HepG2 (cell line): ENCODE results near the gene PTPRD. TPM values are rescaled to one million over a fixed set of nuclear protein-coding genes. Genes with fewer than 3 reads are reported as not detected.
A peak's percentile ranks its signal among the peaks of the same experiment; 100 is the strongest.

Source experiments
- ATAC-seq: fragments of 200-7000 bp; cut with Tn5 transposase; 3 replicates; pipeline ENCODE4 v1.9.1; 2020; ENCODE audit warnings: mild to moderate bottlenecking, moderate library complexity
- BruUV-seq: library from RNA; stranded (reverse); fragments of 400-500 nt; replicated peaks from 2 replicates; lab custom pipeline; 2021; lab: Mats Ljungman, UMichigan
- CTCF ChIA-PET: fragments of 300-600 bp; formaldehyde crosslinking; extraction: SDS; loops from one replicate; lab custom pipeline; 2021; ENCODE audit warnings: low total read pairs, inconsistent platforms, low intra/inter-chr PET ratio; lab: Yijun Ruan, JAX
- POLR2A ChIA-PET: fragments of 350-600 bp; sonication (Branson Sonifier 250); formaldehyde crosslinking; loops from one replicate; lab custom pipeline; 2020; ENCODE audit warnings: antibody characterized with exemption, inconsistent platforms; lab: Yijun Ruan, JAX
- DNase-seq: peaks from one replicate; pipeline ENCODE4 v3.0.0-alpha.2; 2015; ENCODE audit warnings: low spot score
- FAIRE-seq: peaks from 3 replicates; lab custom pipeline; 2011; peaks lifted over from hg19 to GRCh38; lab: Jason Lieb, UNC
- H2AFZ ChIP-seq: one replicate; pipeline ENCODE4 v1.6.1; 2011; ENCODE audit warnings: low read length, inconsistent platforms
- H3K27ac ChIP-seq: fragments of 300-600 bp; 3 replicates; pipeline ENCODE4 v1.8.0; 2011; ENCODE audit warnings: mixed run types, mild to moderate bottlenecking, mixed read lengths, low read length, inconsistent platforms; ENCODE audit not compliant: insufficient read depth; ENCODE audit errors: extremely low read length
- H3K27me3 ChIP-seq, 2 experiments: fragments of 200-600 bp in 1 of 2; 2 replicates in 1 of 2; 3 replicates in 1 of 2; pipeline versions ENCODE4 v1.6.0 to v1.8.0; 2011; ENCODE audit warnings: low read length in 2 of 2, mild to moderate bottlenecking in 2 of 2, moderate library complexity in 2 of 2, inconsistent platforms in 1 of 2; ENCODE audit not compliant: insufficient read depth in 2 of 2, control insufficient read depth in 1 of 2
- H3K36me3 ChIP-seq, 2 experiments: fragments of 200-600 bp in 1 of 2; replicated peaks in 1 of 2; 2 replicates in 1 of 2; 3 replicates in 1 of 2; pipeline versions ENCODE4 v1.5.1 to v1.8.0; 2011; ENCODE audit warnings: low read length in 2 of 2, inconsistent platforms in 1 of 2; ENCODE audit not compliant: insufficient read depth in 2 of 2, control insufficient read depth in 1 of 2
- H3K4me1 ChIP-seq: 2 replicates; pipeline ENCODE4 v1.5.1; 2012; ENCODE audit warnings: low read length, inconsistent platforms; ENCODE audit not compliant: insufficient read depth
- H3K4me2 ChIP-seq: 2 replicates; pipeline ENCODE4 v1.6.0; 2011; ENCODE audit warnings: low read depth, low read length, inconsistent platforms
- H3K4me3 ChIP-seq, 3 experiments: fragments of 200-600 bp in 1 of 3; sonication (generic), shearing (Covaris generic) in 1 of 3; replicated peaks in 1 of 3; 2 replicates each; pipeline ENCODE4 v1.5.1; 2011 to 2016; ENCODE audit warnings: low read length in 3 of 3, inconsistent platforms in 2 of 3, low read depth in 2 of 3, mild to moderate bottlenecking in 2 of 3, control low read depth in 1 of 3, mixed read lengths in 1 of 3; ENCODE audit not compliant: insufficient read depth in 1 of 3
- H3K79me2 ChIP-seq: one replicate; pipeline ENCODE4 v1.6.1; 2011; ENCODE audit warnings: low read length, inconsistent platforms; ENCODE audit not compliant: insufficient read depth
- H3K9ac ChIP-seq: 2 replicates; pipeline ENCODE4 v1.6.0; 2011; ENCODE audit warnings: mild to moderate bottlenecking, low read depth, low read length, inconsistent platforms; ENCODE audit not compliant: insufficient read depth
- H3K9me3 ChIP-seq: 2 replicates; pipeline ENCODE4 v1.5.1; 2012; ENCODE audit warnings: mild to moderate bottlenecking, low read length
- H4K20me1 ChIP-seq: 2 replicates; pipeline ENCODE4 v1.6.0; 2011; ENCODE audit warnings: inconsistent platforms, mild to moderate bottlenecking, low read length, moderate library complexity; ENCODE audit not compliant: insufficient read depth
- CAMTA2 ChIP-seq: sonication (generic); formaldehyde crosslinking; IDR thresholded peaks from 2 replicates; pipeline ENCODE4 v1.4.0; 2020; ENCODE audit warnings: mild to moderate bottlenecking, missing genetic modification reagents, borderline replicate concordance
- ELF3 ChIP-seq: IDR thresholded peaks from 2 replicates; pipeline ENCODE4 v1.6.1; 2016; ENCODE audit warnings: missing genetic modification reagents, missing compliant biosample characterization
- MBNL3 ChIP-seq: fragments of 250-450 bp; sonication (Bioruptor Pico); conservative IDR thresholded peaks from 2 replicates; pipeline ENCODE4 v1.8.0; 2022; ENCODE audit warnings: mild to moderate bottlenecking, inconsistent platforms
- NBN ChIP-seq: fragments of 450-650 bp; conservative IDR thresholded peaks from 2 replicates; pipeline ENCODE4 v1.6.1; 2017
- NFE2L1 ChIP-seq: sonication (generic); formaldehyde crosslinking; IDR thresholded peaks from 2 replicates; pipeline ENCODE4 v1.4.0; 2020; ENCODE audit warnings: missing genetic modification reagents, mild to moderate bottlenecking, borderline replicate concordance
- RARA ChIP-seq: IDR thresholded peaks from 2 replicates; pipeline ENCODE4 v1.6.1; 2016; ENCODE audit warnings: missing genetic modification reagents, missing compliant biosample characterization
- TCF7 ChIP-seq: sonication (generic); IDR thresholded peaks from 2 replicates; pipeline ENCODE4 v1.6.1; 2016; ENCODE audit warnings: antibody characterized with exemption, low read depth
- THYN1 ChIP-seq: sonication (generic); formaldehyde crosslinking; IDR thresholded peaks from 2 replicates; pipeline ENCODE4 v1.8.1; 2023; ENCODE audit warnings: low read depth, mild to moderate bottlenecking, moderate library complexity, missing genetic modification reagents, borderline replicate concordance
- ZFP1 ChIP-seq: IDR thresholded peaks from 2 replicates; pipeline ENCODE4 v1.6.1; 2016
- ZFP36L1 ChIP-seq: sonication (generic); formaldehyde crosslinking; IDR thresholded peaks from 2 replicates; pipeline ENCODE4 v1.8.0; 2022; ENCODE audit warnings: mild to moderate bottlenecking, missing genetic modification reagents, moderate library complexity
- ZNF879 ChIP-seq: sonication (generic); formaldehyde crosslinking; IDR thresholded peaks from 2 replicates; pipeline ENCODE4 v1.8.1; 2023; ENCODE audit warnings: missing genetic modification reagents
- WGBS: methylation state at CpG from one replicate; pipeline ENCODE4 v1.1.6; 2017; ENCODE audit warnings: low lambda C conversion rate; 5-methylcytosine and 5-hydroxymethylcytosine counted together
- in situ Hi-C: cut with HindIII; loops from 2 replicates; pipeline ENCODE4 v1.10.0; 2017; ENCODE audit warnings: low pct_unique_long_range_greater_than_20kb; ENCODE audit not compliant: extremely low pct_ligation_motif_present
- intact Hi-C: fragments of 100-400 bp; cut with micrococcal nuclease; formaldehyde crosslinking; loops from one replicate; pipeline ENCODE4 v1.10.0; 2022; ENCODE audit not compliant: unreplicated experiment
- polyA plus RNA-seq, 8 experiments: library from polyadenylated mRNA; depleted of rRNA in 3 of 8; stranded (reverse) in 7 of 8; unstranded in 1 of 8; fragments of >200 nt; fragmentation: Illumina TruSeq in 4 of 8; extraction: Trizol in 4 of 8; gene quantifications; 2 replicates each; pipeline versions ENCODE4 v1.2.1 to v1.2.3, GENCODE V29; 2011 to 2016; ENCODE audit warnings: low read depth in 4 of 8, missing spikeins in 1 of 8, mixed read lengths in 1 of 8; ENCODE audit not compliant: insufficient read depth in 1 of 8
- total RNA-seq, 5 experiments: library from RNA; depleted of rRNA; stranded (reverse); fragments of >200 nt; fragmentation: Illumina TruSeq; extraction: Trizol; gene quantifications; 2 replicates each; pipeline ENCODE4 v1.2.3, GENCODE V29; 2016; ENCODE audit warnings: low read depth in 1 of 5
- TF ChIP-seq, protein P1 (sequence below): sonication (generic); formaldehyde crosslinking; IDR thresholded peaks from 2 replicates; pipeline ENCODE4 v1.4.0; 2020; ENCODE audit warnings: mild to moderate bottlenecking, low read depth, missing genetic modification reagents
- TF ChIP-seq, protein P2 (sequence below): sonication (generic); formaldehyde crosslinking; IDR thresholded peaks from 2 replicates; pipeline ENCODE4 v1.5.0; 2020; ENCODE audit warnings: mild to moderate bottlenecking, missing genetic modification reagents

Gene PTPRD
- total and polyA plus RNA-seq, 2 of the 13 experiments (the other 11 are each of a cell fraction or from before 2014, with no cell fraction given), result 0.05 TPM; not detected in 1

DNA sequence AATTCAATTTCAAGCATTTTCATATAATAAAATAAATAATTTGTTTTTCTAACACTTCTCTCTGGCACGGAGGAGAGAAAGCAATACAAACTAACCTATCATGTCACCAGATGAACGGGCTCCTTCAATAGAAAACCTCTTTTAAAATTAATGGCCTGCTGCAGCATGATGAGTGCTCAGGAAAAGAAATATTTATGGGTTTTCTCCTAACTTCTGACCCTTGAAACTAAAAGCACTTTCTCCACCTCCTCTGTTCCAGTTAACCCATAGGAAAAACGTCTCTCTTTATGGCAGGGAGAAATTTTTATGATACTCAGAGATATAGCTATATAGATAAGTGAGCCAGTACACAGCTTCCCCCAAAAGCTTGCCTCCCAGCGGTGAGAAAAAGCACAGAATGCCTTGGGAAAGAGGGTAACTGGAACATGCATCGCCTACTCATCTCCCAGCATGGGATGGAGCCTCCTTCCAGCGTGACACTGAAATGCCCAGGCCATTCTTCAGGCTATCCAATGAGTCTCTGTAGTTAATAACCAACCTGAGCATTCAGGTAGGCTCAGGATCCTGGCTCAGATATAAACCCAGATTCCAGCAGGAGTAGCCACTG lies 1850.2 kb downstream of the PTPRD start:
- Histone ChIP-seq H2AFZ (no peak overlapping the region), H4K20me1 (no peaks in the 10 kb centered on the region), H3K27ac (no peak overlapping the region), H3K27me3 (no peaks in the 10 kb centered on the region), H3K4me3 (no peak overlapping the region), H3K4me1 (no peaks in the 10 kb centered on the region), H3K9ac (no peak overlapping the region), H3K9me3 (no peaks in the 10 kb centered on the region), H3K79me2 (no peaks in the 10 kb centered on the region), H3K4me2 (no peak overlapping the region), H3K36me3 (no peaks in the 10 kb centered on the region)
- in situ Hi-C loops (no loop called here), intact Hi-C loops (loop anchor here (10.0 kb wide), 1 partner anchor 62 kb away; no protein-coding TSS in a partner anchor)
- ATAC-seq (peak; percentile 38; the same call in 1 of the 3 replicates), DNase-seq (no peak), FAIRE-seq (no peak)
- BruUV-seq, result no TSS peak
- under 1% methylated on average over 6 of the region's 6 CpGs for WGBS
- TF ChIP-seq THYN1 (CRISPR knock-in tag), result no peak
- TF ChIP-seq CAMTA2 (CRISPR knock-in tag), result no peak
- TF ChIP-seq ZFP36L1 (CRISPR knock-in tag), result no peak
- TF ChIP-seq ZNF879 (CRISPR knock-in tag), result no peak
- TF ChIP-seq MBNL3 (CRISPR knock-in tag), result no peak
- TF ChIP-seq RARA, result no peak
- no peak for TF ChIP-seq NBN
- TF ChIP-seq ZFP1 (CRISPR knock-in tag), result no peak
- TF ChIP-seq ELF3 (CRISPR knock-in tag), result no peak
- TF ChIP-seq, protein P1, sequence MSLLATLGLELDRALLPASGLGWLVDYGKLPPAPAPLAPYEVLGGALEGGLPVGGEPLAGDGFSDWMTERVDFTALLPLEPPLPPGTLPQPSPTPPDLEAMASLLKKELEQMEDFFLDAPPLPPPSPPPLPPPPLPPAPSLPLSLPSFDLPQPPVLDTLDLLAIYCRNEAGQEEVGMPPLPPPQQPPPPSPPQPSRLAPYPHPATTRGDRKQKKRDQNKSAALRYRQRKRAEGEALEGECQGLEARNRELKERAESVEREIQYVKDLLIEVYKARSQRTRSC, result no peak
- TF ChIP-seq TCF7, result no peak
- TF ChIP-seq, protein P2, sequence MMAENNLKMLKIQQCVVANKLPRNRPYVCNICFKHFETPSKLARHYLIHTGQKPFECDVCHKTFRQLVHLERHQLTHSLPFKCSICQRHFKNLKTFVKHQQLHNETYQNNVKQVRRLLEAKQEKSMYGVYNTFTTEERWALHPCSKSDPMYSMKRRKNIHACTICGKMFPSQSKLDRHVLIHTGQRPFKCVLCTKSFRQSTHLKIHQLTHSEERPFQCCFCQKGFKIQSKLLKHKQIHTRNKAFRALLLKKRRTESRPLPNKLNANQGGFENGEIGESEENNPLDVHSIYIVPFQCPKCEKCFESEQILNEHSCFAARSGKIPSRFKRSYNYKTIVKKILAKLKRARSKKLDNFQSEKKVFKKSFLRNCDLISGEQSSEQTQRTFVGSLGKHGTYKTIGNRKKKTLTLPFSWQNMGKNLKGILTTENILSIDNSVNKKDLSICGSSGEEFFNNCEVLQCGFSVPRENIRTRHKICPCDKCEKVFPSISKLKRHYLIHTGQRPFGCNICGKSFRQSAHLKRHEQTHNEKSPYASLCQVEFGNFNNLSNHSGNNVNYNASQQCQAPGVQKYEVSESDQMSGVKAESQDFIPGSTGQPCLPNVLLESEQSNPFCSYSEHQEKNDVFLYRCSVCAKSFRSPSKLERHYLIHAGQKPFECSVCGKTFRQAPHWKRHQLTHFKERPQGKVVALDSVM, result no peak
- no peak for TF ChIP-seq NFE2L1
- ChIA-PET CTCF (no interaction called here), POLR2A (no interaction called here)
